Stomach (tissue), 9 donors: Measurements from ENCODE around the gene DBP. TPM values are rescaled to one million over a fixed set of nuclear protein-coding genes. Genes with fewer than 3 reads are reported as not detected.

Experiments
- DNase-seq, 2 donors: peaks; one replicate each; pipeline versions ENCODE4 v3.0.0 to v3.0.0-alpha.2; 2013 to 2019
- H3K27ac ChIP-seq, 5 donors: fragments of 200-600 bp in 4 of 5; sonication (generic) in 4 of 5; one replicate each; pipeline ENCODE4 v1.5.1; 2013 to 2019; ENCODE audit warnings: mild to moderate bottlenecking in 1 of 5, moderate library complexity in 1 of 5
- H3K27me3 ChIP-seq, 3 donors: fragments of 200-600 bp; sonication (generic); one replicate each; pipeline ENCODE4 v1.5.1; 2017 to 2019; ENCODE audit warnings: mixed run types in 1 of 3
- H3K36me3 ChIP-seq, 4 donors: fragments of 200-600 bp; sonication (generic); 1 replicate in 3 of 4; 2 replicates in 1 of 4; pipeline ENCODE4 v1.5.1; 2016 to 2019
- H3K4me1 ChIP-seq, 4 donors: fragments of 200-600 bp; sonication (generic); one replicate each; pipeline ENCODE4 v1.5.1; 2016 to 2019
- H3K4me3 ChIP-seq, 4 donors: fragments of 200-600 bp; sonication (generic) in 3 of 4; one replicate each; pipeline ENCODE4 v1.5.1; 2016 to 2019; ENCODE audit warnings: mild to moderate bottlenecking in 1 of 4
- H3K9me3 ChIP-seq, 4 donors: fragments of 200-600 bp; sonication (generic); one replicate each; pipeline ENCODE4 v1.5.1; 2016 to 2019
- CTCF ChIP-seq, 7 experiments: fragments of 450-650 bp in 4 of 7; fragments of 200-600 bp in 3 of 7; sonication (generic) in 3 of 7; IDR thresholded peaks; one replicate each; pipeline ENCODE4 v1.5.1; 2016 to 2019; ENCODE audit warnings: antibody characterized with exemption in 7 of 7, control low read depth in 2 of 7, mild to moderate bottlenecking in 1 of 7
- EP300 ChIP-seq: sonication (generic); formaldehyde crosslinking; IDR thresholded peaks from one replicate; pipeline ENCODE4 v1.6.1; 2017; ENCODE audit warnings: antibody characterized with exemption
- POLR2A ChIP-seq, 4 donors: fragments of 450-650 bp; IDR thresholded peaks; one replicate each; pipeline ENCODE4 v1.6.1; 2016; ENCODE audit warnings: antibody characterized with exemption in 4 of 4, control low read depth in 2 of 4, mild to moderate bottlenecking in 1 of 4, moderate library complexity in 1 of 4
- POLR2AphosphoS5 ChIP-seq, 3 donors: sonication (generic); formaldehyde crosslinking; IDR thresholded peaks; one replicate each; pipeline ENCODE4 v1.6.1; 2016; ENCODE audit warnings: antibody characterized with exemption in 3 of 3
- WGBS, 5 donors: extraction: QIAGEN DNeasy Blood & Tissue Kit in 3 of 5; methylation state at CpG; one replicate each; pipeline versions ENCODE4 v1.1.5 to v1.1.7; 2013 to 2018; 5-methylcytosine and 5-hydroxymethylcytosine counted together
- intact Hi-C: fragments of 100-400 bp; cut with DNase I; formaldehyde crosslinking; loops from one replicate; pipeline ENCODE4 v1.15.1; 2023; ENCODE audit warnings: low total_unique reads
- polyA plus RNA-seq, 3 donors: library from polyadenylated mRNA; stranded (reverse); fragments of 200-250 nt; gene quantifications; one replicate each; pipeline ENCODE4 v1.2.3, GENCODE V29; 2013
- total RNA-seq, 5 donors: library from RNA; depleted of rRNA; stranded (reverse); fragments of >200 nt; gene quantifications; one replicate each; pipeline versions ENCODE4 v1.1.0 to v1.2.3, GENCODE V29; 2014 to 2016
- donor health status: healthy with polysubstance abuse.
- donor health status: Bipolar disorder and iron deficiency.
- donor health status: healthy.

DBP gene
- total and polyA plus RNA-seq, 8 donors, result 4.2 to 29.0 (median 9.6) TPM; not detected in 1

- 71 to 98% (median 89%) methylated on average over 5 of the region's 5 CpGs for WGBS, 5 donors
- no peak for DNase-seq
- no peak overlapping the region for H3K4me3 ChIP-seq
- intact Hi-C loops, result no loop called here
- H3K9me3 ChIP-seq, result no peaks in the 10 kb centered on the region
- no peak overlapping the region for H3K27ac ChIP-seq
- no peaks in the 10 kb centered on the region for H3K27me3 ChIP-seq
- TF ChIP-seq CTCF (IDR thresholded peaks at IDR 0.05), result no peak
- TF ChIP-seq EP300, result no peak
- no peak for TF ChIP-seq POLR2AphosphoS5 (IDR thresholded peaks at IDR 0.05)
- TF ChIP-seq POLR2A (IDR thresholded peaks at IDR 0.05), result no peak
- no peaks in the 10 kb centered on the region for H3K36me3 ChIP-seq
- H3K4me1 ChIP-seq, result peaks cover 0 to 8% (median 5%) of the 10 kb centered on the region in 4 donors
These were observed 14.5 kb upstream of the DBP start for GRCh38 chr19:48651683-48652048.

DNA sequence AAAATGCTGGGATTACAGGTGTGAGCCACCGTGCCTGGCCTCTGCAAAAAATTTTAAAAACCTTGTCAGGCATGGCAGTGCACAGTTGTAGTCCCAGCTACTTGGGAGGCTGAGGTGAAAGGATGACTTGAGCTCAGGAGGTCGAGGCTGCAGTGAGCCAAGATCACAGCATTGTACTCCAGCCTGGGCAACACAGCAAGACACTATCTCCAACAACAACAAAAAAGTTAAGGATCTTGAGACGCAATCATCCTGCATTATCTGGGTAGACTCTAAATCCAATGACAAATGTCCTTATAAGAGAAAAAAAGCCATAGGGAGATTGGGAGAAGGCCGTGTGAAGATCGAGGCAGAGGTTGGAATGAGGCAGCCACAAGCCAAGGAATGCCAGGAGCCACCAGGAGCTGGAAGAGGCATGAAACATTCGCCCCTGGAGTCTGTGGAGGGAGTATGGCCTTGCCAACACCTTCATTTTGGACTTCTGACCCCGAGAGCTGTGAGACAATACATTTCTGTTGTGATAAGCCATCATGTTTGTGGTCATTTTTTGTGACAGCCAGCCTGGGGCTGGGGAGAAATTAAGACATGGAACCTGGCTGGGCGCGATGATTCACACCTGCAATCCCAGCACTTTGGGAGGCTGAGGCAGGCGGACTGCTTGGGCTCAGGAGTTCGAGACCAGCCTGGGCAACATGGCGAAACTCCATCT lies 13.9 kb upstream of the DBP start:
- no peak overlapping the region for H3K4me3 ChIP-seq
- peaks cover 0 to 14% (median 9%) of the 10 kb centered on the region in 4 donors for H3K4me1 ChIP-seq
- TF ChIP-seq POLR2AphosphoS5 (IDR thresholded peaks at IDR 0.05) (no peak), POLR2A (IDR thresholded peaks at IDR 0.05) (no peak), EP300 (no peak), CTCF (IDR thresholded peaks at IDR 0.05) (no peak)
- no peak for DNase-seq
- H3K9me3 ChIP-seq, result no peaks in the 10 kb centered on the region
- no peaks in the 10 kb centered on the region for H3K27me3 ChIP-seq
- no peak overlapping the region for H3K27ac ChIP-seq
- no peaks in the 10 kb centered on the region for H3K36me3 ChIP-seq
- intact Hi-C loops, result no loop called here
- 88 to 91% (median 89%) methylated on average over 12 of the region's 12 CpGs for WGBS, 5 donors

DNA sequence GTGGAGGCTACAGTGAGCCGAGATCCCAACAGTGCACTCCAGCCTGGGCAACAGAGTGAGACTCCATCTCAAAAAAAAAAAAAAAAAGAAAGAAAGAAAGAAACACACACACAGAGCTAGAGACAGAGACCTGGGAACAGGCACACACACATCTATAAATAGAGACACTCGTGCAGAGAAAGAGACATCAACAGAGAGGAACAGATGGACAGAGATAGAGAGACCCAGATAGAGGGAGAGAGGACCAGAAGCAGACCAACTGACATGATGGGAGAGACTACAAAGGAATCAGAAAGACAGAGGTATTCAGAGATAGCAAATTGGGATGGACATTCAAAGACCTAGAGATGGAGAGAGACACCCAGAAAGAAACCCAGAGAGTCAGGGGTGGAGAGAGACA lies 11.0 kb upstream of the DBP start:
- Histone ChIP-seq H3K27ac (no peak overlapping the region), H3K4me1 (peaks cover 14 to 32% (median 28%) of the 10 kb centered on the region in 4 donors), H3K9me3 (no peaks in the 10 kb centered on the region), H3K4me3 (no peak overlapping the region), H3K36me3 (no peaks in the 10 kb centered on the region), H3K27me3 (no peaks in the 10 kb centered on the region)
- no peak for DNase-seq
- intact Hi-C loops, result loop anchor here (10.0 kb wide), 1 partner anchor 97 kb away; the partner anchor contains the start of genes IZUMO1 and RASIP1
- WGBS, 5 donors, result 63 to 93% (median 75%) methylated on average over 2 of the region's 2 CpGs
- TF ChIP-seq POLR2A (IDR thresholded peaks at IDR 0.05) (no peak), CTCF (IDR thresholded peaks at IDR 0.05) (no peak), EP300 (no peak), POLR2AphosphoS5 (IDR thresholded peaks at IDR 0.05) (no peak)

DNA sequence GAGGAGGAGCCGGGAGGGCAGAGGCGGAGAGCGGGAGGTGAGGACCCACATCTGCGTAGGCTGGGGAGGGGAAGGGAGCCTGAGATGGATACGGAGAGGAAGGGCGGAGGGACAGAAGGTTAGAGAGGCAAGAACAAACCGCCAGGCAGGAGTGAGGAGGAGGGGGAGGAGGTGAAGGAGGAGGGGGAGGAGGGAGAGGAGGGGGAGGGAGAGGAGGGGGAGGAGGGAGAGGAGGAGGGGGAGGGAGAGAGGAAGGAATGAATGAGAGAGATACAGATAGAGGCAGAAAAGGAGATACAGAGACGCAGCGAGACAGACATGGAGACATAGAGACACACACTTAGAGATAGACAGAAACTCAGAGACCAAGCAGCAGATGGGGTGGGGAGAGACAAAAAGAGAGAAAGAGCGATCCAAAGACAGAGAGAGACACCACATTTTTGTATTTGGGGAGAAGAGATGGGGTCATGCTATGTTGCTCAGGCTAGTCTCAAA lies 9.6 kb upstream of the DBP start:
- intact Hi-C loops, result loop anchor here (10.0 kb wide), 1 partner anchor 98 kb away; the partner anchor contains the start of genes IZUMO1 and RASIP1
- H3K4me3 ChIP-seq, result peak overlapping the region; percentile 50 to 65 (median 57)
- H3K36me3 ChIP-seq, result no peaks in the 10 kb centered on the region
- peak overlapping the region; percentile 79 to 95 (median 92) for H3K27ac ChIP-seq
- peaks cover 14 to 29% (median 28%) of the 10 kb centered on the region in 4 donors for H3K4me1 ChIP-seq
- no peak for TF ChIP-seq EP300
- no peak for TF ChIP-seq POLR2A (IDR thresholded peaks at IDR 0.05)
- TF ChIP-seq POLR2AphosphoS5 (IDR thresholded peaks at IDR 0.05), result peak in 1 of 3 donors; percentile 18
- TF ChIP-seq CTCF (IDR thresholded peaks at IDR 0.05), result no peak
- no peak for DNase-seq
- H3K27me3 ChIP-seq, result no peaks in the 10 kb centered on the region
- 9 to 31% (median 11%) methylated on average over 3 to 10 of the region's 10 CpGs for WGBS, 5 donors
- H3K9me3 ChIP-seq, result no peaks in the 10 kb centered on the region
